SU-DHL-6 (cell line): ENCODE data around the gene SPDYE2B.
"Not testable (repeated sequence)": the region's sequence is repeated elsewhere in the genome, so short reads cannot be mapped to it uniquely, and the experiment has no call there.

ENCODE experiments used
- EZH2phosphoT487 ChIP-seq: fragments of 200-600 bp; sonication (generic), shearing (Covaris generic); conservative IDR thresholded peaks from 2 replicates; pipeline ENCODE4 v1.6.1; 2018; ENCODE audit warnings: mild to moderate bottlenecking, antibody characterized with exemption, low read length, moderate library complexity, mixed read lengths
- TF ChIP-seq, protein P1 (sequence below): fragments of 200-600 bp; sonication (generic); IDR thresholded peaks from one replicate; pipeline ENCODE4 v1.5.1; 2017; ENCODE audit warnings: antibody characterized with exemption, mild to moderate bottlenecking, low read length, moderate library complexity; ENCODE audit not compliant: insufficient read depth, poor library complexity, severe bottlenecking

DNA sequence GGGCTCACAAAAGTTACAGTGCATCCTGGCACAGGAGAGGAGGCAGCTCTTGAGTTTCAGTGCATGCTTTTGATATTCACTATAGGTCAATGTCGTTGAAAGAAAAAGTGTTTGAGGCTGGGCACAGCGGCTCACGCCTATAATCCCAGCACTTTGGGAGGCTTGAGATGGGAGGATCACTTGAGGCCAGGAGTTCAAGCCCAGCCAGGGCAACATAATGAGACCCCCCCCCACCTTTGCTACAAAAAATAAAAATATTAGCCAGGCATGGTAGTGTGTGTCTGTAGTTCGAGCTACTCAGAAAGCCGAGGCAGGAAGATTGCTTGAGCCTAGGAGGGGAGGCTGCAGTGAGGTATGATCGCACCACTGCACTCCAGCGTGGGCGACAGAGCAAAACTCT lies 32.0 kb upstream of the SPDYE2B start:
- TF ChIP-seq, protein P1, sequence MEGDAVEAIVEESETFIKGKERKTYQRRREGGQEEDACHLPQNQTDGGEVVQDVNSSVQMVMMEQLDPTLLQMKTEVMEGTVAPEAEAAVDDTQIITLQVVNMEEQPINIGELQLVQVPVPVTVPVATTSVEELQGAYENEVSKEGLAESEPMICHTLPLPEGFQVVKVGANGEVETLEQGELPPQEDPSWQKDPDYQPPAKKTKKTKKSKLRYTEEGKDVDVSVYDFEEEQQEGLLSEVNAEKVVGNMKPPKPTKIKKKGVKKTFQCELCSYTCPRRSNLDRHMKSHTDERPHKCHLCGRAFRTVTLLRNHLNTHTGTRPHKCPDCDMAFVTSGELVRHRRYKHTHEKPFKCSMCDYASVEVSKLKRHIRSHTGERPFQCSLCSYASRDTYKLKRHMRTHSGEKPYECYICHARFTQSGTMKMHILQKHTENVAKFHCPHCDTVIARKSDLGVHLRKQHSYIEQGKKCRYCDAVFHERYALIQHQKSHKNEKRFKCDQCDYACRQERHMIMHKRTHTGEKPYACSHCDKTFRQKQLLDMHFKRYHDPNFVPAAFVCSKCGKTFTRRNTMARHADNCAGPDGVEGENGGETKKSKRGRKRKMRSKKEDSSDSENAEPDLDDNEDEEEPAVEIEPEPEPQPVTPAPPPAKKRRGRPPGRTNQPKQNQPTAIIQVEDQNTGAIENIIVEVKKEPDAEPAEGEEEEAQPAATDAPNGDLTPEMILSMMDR = not testable (repeated sequence)
- not testable (repeated sequence) for TF ChIP-seq EZH2phosphoT487
